Neural cell (in vitro differentiated cells): ENCODE data around the gene ITGB4.

ENCODE experiments used
- CTCF ChIP-seq: fragments of 450-650 bp; IDR thresholded peaks from 2 replicates; pipeline ENCODE4 v1.5.1; 2014; ENCODE audit warnings: antibody characterized with exemption, mild to moderate bottlenecking, moderate library complexity; ENCODE audit not compliant: poor library complexity, severe bottlenecking
- EP300 ChIP-seq: fragments of 450-650 bp; conservative IDR thresholded peaks from 2 replicates; pipeline ENCODE4 v1.6.1; 2014; ENCODE audit warnings: antibody characterized with exemption, mild to moderate bottlenecking, moderate library complexity; ENCODE audit not compliant: poor library complexity, severe bottlenecking
- EZH2 ChIP-seq: fragments of 200-600, 300-800 bp; shearing (Covaris generic), sonication (generic); IDR thresholded peaks from 2 replicates; pipeline ENCODE4 v1.6.1; 2014; ENCODE audit warnings: antibody characterized with exemption, low read length, borderline replicate concordance, mild to moderate bottlenecking; ENCODE audit not compliant: insufficient read depth, poor library complexity, severe bottlenecking
- MXI1 ChIP-seq: fragments of 450-650 bp; conservative IDR thresholded peaks from 2 replicates; pipeline ENCODE4 v1.6.1; 2014; ENCODE audit warnings: antibody characterized with exemption, mild to moderate bottlenecking; ENCODE audit not compliant: poor library complexity, severe bottlenecking
- POLR2AphosphoS5 ChIP-seq: IDR thresholded peaks from 2 replicates; pipeline ENCODE4 v1.6.1; 2012
- REST ChIP-seq: IDR thresholded peaks from 2 replicates; pipeline ENCODE4 v1.6.1; 2012; ENCODE audit warnings: borderline replicate concordance
- TAF1 ChIP-seq: IDR thresholded peaks from 2 replicates; pipeline ENCODE4 v1.6.1; 2012; ENCODE audit warnings: low read depth

GRCh38 chr17:75742337-75742736 is 21.1 kb downstream of the ITGB4 start:
- TF ChIP-seq EZH2 (no peak), TAF1 (no peak), EP300 (no peak), CTCF (no peak), POLR2AphosphoS5 (no peak), REST (no peak), MXI1 (no peak)
